T-helper 1 cell treated with Interleukin-12 subunit alpha and Interleukin-12 subunit beta and Interleukin-4 antibody, amounts not matched to agents 30 μg/mL and 1 μg/mL, for 36 hours (primary cell): Measurements from ENCODE around the gene EXO5.
"Not testable (repeated sequence)": the region's sequence is repeated elsewhere in the genome, so short reads cannot be mapped to it uniquely, and the experiment has no call there.

Experiments
- H3K27ac Mint-ChIP-seq: one replicate; pipeline ENCODE4 v1.8.0; 2021; ENCODE audit warnings: mild to moderate bottlenecking, mixed read lengths
- H3K27me3 Mint-ChIP-seq: one replicate; pipeline ENCODE4 v1.8.0; 2021; ENCODE audit warnings: low read depth, mixed read lengths
- H3K36me3 Mint-ChIP-seq: one replicate; pipeline ENCODE4 v1.8.0; 2021; ENCODE audit warnings: low read depth, mixed read lengths
- H3K4me1 Mint-ChIP-seq: one replicate; pipeline ENCODE4 v1.8.0; 2021; ENCODE audit warnings: low read depth, mixed read lengths
- H3K4me3 Mint-ChIP-seq: one replicate; pipeline ENCODE4 v1.8.0; 2021; ENCODE audit warnings: mild to moderate bottlenecking, moderate library complexity, mixed read lengths
- H3K9me3 Mint-ChIP-seq: one replicate; pipeline ENCODE4 v1.8.0; 2021; ENCODE audit warnings: mixed read lengths

The EXO5 gene

GRCh38 chr1:40531381-40532061 is 23.0 kb downstream of the EXO5 start, which contains the start of gene ZNF684:
TSS of gene ZNF684 (plus strand) at chr1:40531637. CDS start at chr1:40533167, 1,530 bp downstream.
- Mint-ChIP-seq H3K4me1 (peaks cover 23% of the 10 kb centered on the region), H3K27ac (peak within 1 kb of the TSS; percentile 90)

GRCh38 chr1:40532062-40532389 is 23.5 kb downstream of the EXO5 start:
- Mint-ChIP-seq H3K4me3 (peak overlapping the region; percentile 97), H3K9me3 (peaks cover 30% of the 10 kb centered on the region), H3K4me1 (peaks cover 23% of the 10 kb centered on the region), H3K36me3 (peaks cover 23% of the 10 kb centered on the region), H3K27ac (peak overlapping the region; percentile 90), H3K27me3 (peaks cover 18% of the 10 kb centered on the region)

More at GRCh38 chr1:40531381-40532061, 23.0 kb downstream of the EXO5 start, which contains the start of gene ZNF684:
- Mint-ChIP-seq H3K4me3 (peak within 1 kb of the TSS; percentile 97), H3K36me3 (peaks cover 22% of the 10 kb centered on the region), H3K9me3 (peaks cover 30% of the 10 kb centered on the region), H3K27me3 (peaks cover 18% of the 10 kb centered on the region)

- Mint-ChIP-seq H3K4me3 (peak overlapping the region; percentile 38), H3K4me1 (peaks cover 23% of the 10 kb centered on the region), H3K9me3 (peaks cover 30% of the 10 kb centered on the region), H3K36me3 (peaks cover 27% of the 10 kb centered on the region), H3K27ac (no peak overlapping the region), H3K27me3 (peaks cover 11% of the 10 kb centered on the region)
Measured at GRCh38 chr1:40532844-40533424, 24.4 kb downstream of the EXO5 start.

- peaks cover 27% of the 10 kb centered on the region for H3K36me3 Mint-ChIP-seq
- H3K4me1 Mint-ChIP-seq: peaks cover 23% of the 10 kb centered on the region
- H3K4me3 Mint-ChIP-seq: no peak overlapping the region
- no peaks in the 10 kb centered on the region for H3K27me3 Mint-ChIP-seq
- H3K27ac Mint-ChIP-seq: no peak overlapping the region
- H3K9me3 Mint-ChIP-seq: peaks cover 17% of the 10 kb centered on the region
Measured at GRCh38 chr1:40534589-40534988, 26.0 kb downstream of the EXO5 start.

- H3K27ac Mint-ChIP-seq: no peak overlapping the region
- peaks cover 10% of the 10 kb centered on the region for H3K9me3 Mint-ChIP-seq
- no peak overlapping the region for H3K4me3 Mint-ChIP-seq
- no peaks in the 10 kb centered on the region for H3K27me3 Mint-ChIP-seq
- peaks cover 34% of the 10 kb centered on the region for H3K36me3 Mint-ChIP-seq
- H3K4me1 Mint-ChIP-seq: peaks cover 23% of the 10 kb centered on the region
Measured at GRCh38 chr1:40535732-40536131, 27.2 kb downstream of the EXO5 start.

GRCh38 chr1:40539338-40539737 is 30.8 kb downstream of the EXO5 start:
- H3K4me3 Mint-ChIP-seq: no peak overlapping the region
- H3K4me1 Mint-ChIP-seq: no peaks in the 10 kb centered on the region
- peaks cover 48% of the 10 kb centered on the region for H3K36me3 Mint-ChIP-seq
- no peak overlapping the region for H3K27ac Mint-ChIP-seq
- no peaks in the 10 kb centered on the region for H3K27me3 Mint-ChIP-seq
- H3K9me3 Mint-ChIP-seq: peaks cover 8% of the 10 kb centered on the region

GRCh38 chr1:40546957-40547356 is 38.4 kb downstream of the EXO5 start:
- peaks cover 49% of the 10 kb centered on the region for H3K36me3 Mint-ChIP-seq
- no peak overlapping the region for H3K4me3 Mint-ChIP-seq
- H3K9me3 Mint-ChIP-seq: peaks cover 36% of the 10 kb centered on the region
- H3K27me3 Mint-ChIP-seq: no peaks in the 10 kb centered on the region
- no peak overlapping the region for H3K27ac Mint-ChIP-seq
- H3K4me1 Mint-ChIP-seq: no peaks in the 10 kb centered on the region

GRCh38 chr1:40553017-40553416 is 44.5 kb downstream of the EXO5 start:
- no peak overlapping the region for H3K4me3 Mint-ChIP-seq
- peaks cover 5% of the 10 kb centered on the region for H3K9me3 Mint-ChIP-seq
- H3K4me1 Mint-ChIP-seq: no peaks in the 10 kb centered on the region
- H3K27ac Mint-ChIP-seq: no peak overlapping the region
- H3K36me3 Mint-ChIP-seq: peaks cover 3% of the 10 kb centered on the region
- no peaks in the 10 kb centered on the region for H3K27me3 Mint-ChIP-seq

GRCh38 chr1:40554807-40555206 is 46.2 kb downstream of the EXO5 start:
- H3K4me1 Mint-ChIP-seq, H3K4me3 Mint-ChIP-seq, H3K36me3 Mint-ChIP-seq, H3K27ac Mint-ChIP-seq, H3K9me3 Mint-ChIP-seq, H3K27me3 Mint-ChIP-seq: not testable (repeated sequence)

- no peaks in the 10 kb centered on the region for H3K36me3 Mint-ChIP-seq
- no peaks in the 10 kb centered on the region for H3K4me1 Mint-ChIP-seq
- no peak overlapping the region for H3K4me3 Mint-ChIP-seq
- H3K27ac Mint-ChIP-seq: no peak overlapping the region
- no peaks in the 10 kb centered on the region for H3K27me3 Mint-ChIP-seq
- peaks cover 11% of the 10 kb centered on the region for H3K9me3 Mint-ChIP-seq
Measured at GRCh38 chr1:40556121-40556520, 47.6 kb downstream of the EXO5 start.

- H3K4me3 Mint-ChIP-seq, H3K4me1 Mint-ChIP-seq, H3K36me3 Mint-ChIP-seq, H3K27me3 Mint-ChIP-seq, H3K27ac Mint-ChIP-seq: not testable (repeated sequence)
- H3K9me3 Mint-ChIP-seq: peaks cover 15% of the 10 kb centered on the region
Measured at GRCh38 chr1:40558241-40558640, 49.7 kb downstream of the EXO5 start.

- no peak overlapping the region for H3K27ac Mint-ChIP-seq
- no peaks in the 10 kb centered on the region for H3K36me3 Mint-ChIP-seq
- H3K27me3 Mint-ChIP-seq: peaks cover 7% of the 10 kb centered on the region
- peaks cover 29% of the 10 kb centered on the region for H3K9me3 Mint-ChIP-seq
- no peak overlapping the region for H3K4me3 Mint-ChIP-seq
- peaks cover 6% of the 10 kb centered on the region for H3K4me1 Mint-ChIP-seq
Measured at GRCh38 chr1:40562185-40562584, 53.6 kb downstream of the EXO5 start.

- Mint-ChIP-seq H3K9me3 (peaks cover 29% of the 10 kb centered on the region), H3K4me3 (no peak overlapping the region), H3K4me1 (peaks cover 6% of the 10 kb centered on the region), H3K27ac (no peak overlapping the region), H3K27me3 (peaks cover 7% of the 10 kb centered on the region), H3K36me3 (no peaks in the 10 kb centered on the region)
Measured at GRCh38 chr1:40563266-40563665, 54.7 kb downstream of the EXO5 start.

- Mint-ChIP-seq H3K9me3 (peaks cover 29% of the 10 kb centered on the region), H3K27me3 (peaks cover 7% of the 10 kb centered on the region), H3K4me1 (peaks cover 6% of the 10 kb centered on the region), H3K27ac (no peak overlapping the region), H3K4me3 (no peak overlapping the region), H3K36me3 (no peaks in the 10 kb centered on the region)
Measured at GRCh38 chr1:40564506-40564905, 55.9 kb downstream of the EXO5 start.

GRCh38 chr1:40564913-40565312 is 56.3 kb downstream of the EXO5 start:
- H3K9me3 Mint-ChIP-seq: peaks cover 25% of the 10 kb centered on the region
- H3K4me1 Mint-ChIP-seq: peaks cover 6% of the 10 kb centered on the region
- no peak overlapping the region for H3K27ac Mint-ChIP-seq
- no peaks in the 10 kb centered on the region for H3K36me3 Mint-ChIP-seq
- H3K4me3 Mint-ChIP-seq: no peak overlapping the region
- peaks cover 7% of the 10 kb centered on the region for H3K27me3 Mint-ChIP-seq
